SK-MEL-5 (cell line): ENCODE data around the gene HS3ST5. TPM values are rescaled to one million over a fixed set of nuclear protein-coding genes. Genes with fewer than 3 reads are reported as not detected.

Experiments
- DNase-seq: peaks from one replicate; pipeline ENCODE4 v3.0.0-alpha.2; 2016; ENCODE audit warnings: low read depth, low spot score
- in situ Hi-C: cut with HindIII; loops from 2 replicates; pipeline ENCODE4 v1.10.0; 2016; ENCODE audit warnings: low sequenced_read_pairs, high pct_unique_total_duplicates, low pct_unique_long_range_greater_than_20kb
- total RNA-seq: library from RNA; depleted of rRNA; stranded (reverse); fragments of >200 nt; shearing (Covaris generic); gene quantifications from 2 replicates; pipeline ENCODE4 v1.2.3, GENCODE V29; 2014

Gene HS3ST5
- total RNA-seq, 1 experiment from 2014 or later: 0.42 TPM

GRCh38 chr6:114172576-114173260 is 170.1 kb downstream of the HS3ST5 start:
- in situ Hi-C loops: no loop called here
- no peak for DNase-seq

GRCh38 chr6:114171473-114171872 is 171.3 kb downstream of the HS3ST5 start:
- DNase-seq: no peak
- in situ Hi-C loops: no loop called here

GRCh38 chr6:114170958-114171387 is 171.8 kb downstream of the HS3ST5 start:
- no peak for DNase-seq

GRCh38 chr6:114170372-114170771 is 172.5 kb downstream of the HS3ST5 start:
- no peak for DNase-seq
- in situ Hi-C loops: no loop called here

More at GRCh38 chr6:114170958-114171387, 171.8 kb downstream of the HS3ST5 start:
- in situ Hi-C loops: no loop called here

- DNase-seq: no peak
- in situ Hi-C loops: no loop called here
Measured at GRCh38 chr6:114169763-114170162, 173.1 kb downstream of the HS3ST5 start.

- in situ Hi-C loops: no loop called here
Measured at GRCh38 chr6:114167583-114168576, 174.9 kb downstream of the HS3ST5 start.

GRCh38 chr6:114164207-114164606 is 178.6 kb downstream of the HS3ST5 start:
- in situ Hi-C loops: no loop called here
- DNase-seq: no peak

More at GRCh38 chr6:114167583-114168576, 174.9 kb downstream of the HS3ST5 start:
- DNase-seq: no peak

- DNase-seq: no peak
- in situ Hi-C loops: no loop called here
Measured at GRCh38 chr6:114162691-114163347, 180.0 kb downstream of the HS3ST5 start.

- in situ Hi-C loops: no loop called here
- DNase-seq: no peak
Measured at GRCh38 chr6:114160881-114161280, 181.9 kb downstream of the HS3ST5 start.

- no peak for DNase-seq
- in situ Hi-C loops: no loop called here
Measured at GRCh38 chr6:114159727-114160126, 183.1 kb downstream of the HS3ST5 start.

GRCh38 chr6:114158838-114159694 is 183.8 kb downstream of the HS3ST5 start:
- no peak for DNase-seq

GRCh38 chr6:114158411-114158810 is 184.4 kb downstream of the HS3ST5 start:
- in situ Hi-C loops: no loop called here
- DNase-seq: no peak

More at GRCh38 chr6:114158838-114159694, 183.8 kb downstream of the HS3ST5 start:
- in situ Hi-C loops: no loop called here

GRCh38 chr6:114157848-114158247 is 185.0 kb downstream of the HS3ST5 start:
- in situ Hi-C loops: no loop called here
- no peak for DNase-seq

GRCh38 chr6:114155763-114156162 is 187.1 kb downstream of the HS3ST5 start:
- DNase-seq: no peak
- in situ Hi-C loops: no loop called here

- in situ Hi-C loops: no loop called here
- no peak for DNase-seq
Measured at GRCh38 chr6:114154812-114155211, 188.0 kb downstream of the HS3ST5 start.

GRCh38 chr6:114153448-114153847 is 189.4 kb downstream of the HS3ST5 start:
- no peak for DNase-seq
- in situ Hi-C loops: no loop called here

- DNase-seq: no peak
- in situ Hi-C loops: no loop called here
Measured at GRCh38 chr6:114151064-114151690, 191.6 kb downstream of the HS3ST5 start.
